MCF 10A (cell line): ENCODE data around the gene NATD1. TPM values are rescaled to one million over a fixed set of nuclear protein-coding genes. Genes with fewer than 3 reads are reported as not detected.

ENCODE experiments used
- BruUV-seq: library from RNA; stranded (reverse); fragments of 400-500 nt; replicated peaks from 2 replicates; lab custom pipeline; 2021; lab: Mats Ljungman, UMichigan
- CTCF ChIA-PET: fragments of 300-600 bp; sonication (Branson Sonifier 250); formaldehyde crosslinking; extraction: SDS; loops from one replicate; lab custom pipeline; 2021; ENCODE audit warnings: antibody characterized with exemption, inconsistent platforms; lab: Yijun Ruan, JAX
- POLR2A ChIA-PET: fragments of 300-600, 350-650 bp; sonication (Branson Sonifier 250); formaldehyde crosslinking; extraction: SDS; loops from one replicate; lab custom pipeline; 2020; ENCODE audit warnings: antibody characterized with exemption, inconsistent platforms; lab: Yijun Ruan, JAX
- DNase-seq: peaks from one replicate; pipeline ENCODE4 v3.0.0-alpha.2; 2018; ENCODE audit not compliant: unreplicated experiment
- H3K27ac Mint-ChIP-seq: one replicate; pipeline ENCODE4 v1.8.0; 2022; ENCODE audit warnings: mild to moderate bottlenecking, low read depth, mixed read lengths; ENCODE audit not compliant: unreplicated experiment
- H3K27me3 Mint-ChIP-seq: one replicate; pipeline ENCODE4 v1.8.0; 2022; ENCODE audit warnings: mixed read lengths; ENCODE audit not compliant: insufficient read depth, unreplicated experiment
- H3K36me3 Mint-ChIP-seq: one replicate; pipeline ENCODE4 v1.8.0; 2022; ENCODE audit warnings: mild to moderate bottlenecking, moderate library complexity, mixed read lengths; ENCODE audit not compliant: insufficient read depth, unreplicated experiment
- H3K4me1 Mint-ChIP-seq: one replicate; pipeline ENCODE4 v1.8.0; 2022; ENCODE audit warnings: mixed read lengths; ENCODE audit not compliant: insufficient read depth, unreplicated experiment
- H3K4me3 Mint-ChIP-seq: one replicate; pipeline ENCODE4 v1.8.0; 2022; ENCODE audit warnings: mild to moderate bottlenecking, moderate library complexity, mixed read lengths; ENCODE audit not compliant: unreplicated experiment
- H3K9me3 Mint-ChIP-seq: one replicate; pipeline ENCODE4 v1.8.0; 2022; ENCODE audit warnings: mixed read lengths; ENCODE audit not compliant: unreplicated experiment
- CTCF ChIP-seq: fragments of 200-600 bp; IDR thresholded peaks from one replicate; pipeline ENCODE4 v1.8.0; 2022; ENCODE audit warnings: antibody characterized with exemption, mild to moderate bottlenecking; ENCODE audit not compliant: unreplicated experiment
- intact Hi-C: fragments of 100-400 bp; cut with micrococcal nuclease; formaldehyde crosslinking; loops from 2 replicates; pipeline ENCODE4 v1.14.1; 2022
- total RNA-seq: library from RNA; stranded (reverse); gene quantifications from 2 replicates; pipeline ENCODE4 v1.2.3, GENCODE V29; 2022

The NATD1 gene
- total RNA-seq, 1 experiment from 2014 or later, result 2.3 TPM

- H3K27ac Mint-ChIP-seq, result no peak overlapping the region
- no peak for DNase-seq
- peaks cover under 1% of the 10 kb centered on the region for H3K4me1 Mint-ChIP-seq
- TF ChIP-seq CTCF, result no peak
- ChIA-PET POLR2A (interaction anchor here (0.7 kb wide), 1 partner anchor 189 kb away, joined by 3 read pairs; no protein-coding TSS in a partner anchor), CTCF (interaction anchor here (0.7 to 1.8 kb wide), 4 partner anchors 13 to 1341 kb away, joined by 3 to 7 read pairs (median 4); no protein-coding TSS in a partner anchor)
- H3K36me3 Mint-ChIP-seq, result peaks cover 56% of the 10 kb centered on the region
- no peaks in the 10 kb centered on the region for H3K9me3 Mint-ChIP-seq
- BruUV-seq, result no TSS peak
- H3K27me3 Mint-ChIP-seq, result no peaks in the 10 kb centered on the region
- H3K4me3 Mint-ChIP-seq, result no peak overlapping the region
- intact Hi-C loops, result no loop called here
Measured at GRCh38 chr17:21299981-21300600, 46.9 kb upstream of the NATD1 start.

GRCh38 chr17:21298983-21299519, 45.8 kb upstream of the NATD1 start:
- no peaks in the 10 kb centered on the region for H3K9me3 Mint-ChIP-seq
- BruUV-seq, result no TSS peak
- CTCF ChIA-PET, result interaction anchor here (1.1 to 1.8 kb wide), 3 partner anchors 10 to 157 kb away, joined by 3 to 7 read pairs (median 5); no protein-coding TSS in a partner anchor

GRCh38 chr17:21298056-21298982, 45.1 kb upstream of the NATD1 start:
- intact Hi-C loops, result no loop called here

More at GRCh38 chr17:21298983-21299519, 45.8 kb upstream of the NATD1 start:
- intact Hi-C loops, result no loop called here
- Mint-ChIP-seq H3K27me3 (no peaks in the 10 kb centered on the region), H3K4me3 (no peak overlapping the region), H3K4me1 (peaks cover 6% of the 10 kb centered on the region), H3K36me3 (peaks cover 51% of the 10 kb centered on the region), H3K27ac (no peak overlapping the region)
- no peak for DNase-seq
- POLR2A ChIA-PET, result interaction anchor here (0.7 kb wide), 1 partner anchor 188 kb away, joined by 3 read pairs; no protein-coding TSS in a partner anchor
- TF ChIP-seq CTCF, result no peak

More at GRCh38 chr17:21298056-21298982, 45.1 kb upstream of the NATD1 start:
- POLR2A ChIA-PET, result no interaction called here
- TF ChIP-seq CTCF, result no peak
- CTCF ChIA-PET, result interaction anchor here (0.9 to 1.3 kb wide), 2 partner anchors 10 to 14 kb away, joined by 3 to 5 read pairs; no protein-coding TSS in a partner anchor
- no peak overlapping the region for H3K27ac Mint-ChIP-seq
- peaks cover 47% of the 10 kb centered on the region for H3K36me3 Mint-ChIP-seq
- no TSS peak for BruUV-seq
- DNase-seq, result no peak
- no peaks in the 10 kb centered on the region for H3K9me3 Mint-ChIP-seq
- H3K4me3 Mint-ChIP-seq, result no peak overlapping the region
- H3K4me1 Mint-ChIP-seq, result peaks cover 6% of the 10 kb centered on the region
- no peaks in the 10 kb centered on the region for H3K27me3 Mint-ChIP-seq
